ENCODE measurements around the gene SPOUT1. TPM values are rescaled to one million over a fixed set of nuclear protein-coding genes. Genes with fewer than 3 reads are reported as not detected.

The SPOUT1 gene
- total RNA-seq, 1 donor from 2014 or later: 34.6 TPM

- no peaks in the 10 kb centered on the region for H3K9me3 Mint-ChIP-seq
- H3K4me3 Mint-ChIP-seq: peak overlapping the region; percentile 73
- H3K27ac Mint-ChIP-seq: no peak overlapping the region
- TF ChIP-seq CTCF (IDR thresholded peaks at IDR 0.05; ENCODE audit: unreplicated experiment): no peak
- peaks cover 10% of the 10 kb centered on the region for H3K36me3 Mint-ChIP-seq
- DNase-seq (ENCODE audit: low spot score in 2 of 2, unreplicated experiment in 2 of 2): no peak
- H3K27me3 Mint-ChIP-seq (ENCODE audit: low read depth): no peaks in the 10 kb centered on the region
- H3K4me1 Mint-ChIP-seq: peaks cover 3% of the 10 kb centered on the region
Observed at GRCh38 chr9:128819716-128820664, 9.6 kb downstream of the SPOUT1 start.

- peaks cover 3% of the 10 kb centered on the region for H3K4me1 Mint-ChIP-seq
- DNase-seq (ENCODE audit: low spot score in 2 of 2, unreplicated experiment in 2 of 2): peak in 1 of 2 experiments; percentile 52
- H3K4me3 Mint-ChIP-seq: peak overlapping the region; percentile 73
- TF ChIP-seq CTCF (IDR thresholded peaks at IDR 0.05; ENCODE audit: unreplicated experiment): no peak
- H3K27me3 Mint-ChIP-seq (ENCODE audit: low read depth): no peaks in the 10 kb centered on the region
- peaks cover 10% of the 10 kb centered on the region for H3K36me3 Mint-ChIP-seq
- no peaks in the 10 kb centered on the region for H3K9me3 Mint-ChIP-seq
- no peak overlapping the region for H3K27ac Mint-ChIP-seq
Observed at GRCh38 chr9:128818839-128819715, 10.5 kb downstream of the SPOUT1 start.

- no peaks in the 10 kb centered on the region for H3K9me3 Mint-ChIP-seq
- peak; percentile 95 to 99 for DNase-seq (ENCODE audit: low spot score in 2 of 2, unreplicated experiment in 2 of 2)
- H3K4me1 Mint-ChIP-seq: peaks cover 3% of the 10 kb centered on the region
- no peaks in the 10 kb centered on the region for H3K27me3 Mint-ChIP-seq (ENCODE audit: low read depth)
- H3K4me3 Mint-ChIP-seq: peak within 1 kb of the TSS; percentile 73
- TF ChIP-seq CTCF (IDR thresholded peaks at IDR 0.05; ENCODE audit: unreplicated experiment): peak; percentile 95
- peaks cover 10% of the 10 kb centered on the region for H3K36me3 Mint-ChIP-seq
- peak within 1 kb of the TSS; percentile 81 for H3K27ac Mint-ChIP-seq
Observed at GRCh38 chr9:128818099-128818838, 11.3 kb downstream of the SPOUT1 start, which contains the start of gene ENDOG. ENDOG (plus strand) TSS chr9:128818500; CDS start chr9:128818685, 185 bp downstream.

GRCh38 chr9:128810873-128811272, 18.7 kb downstream of the SPOUT1 start:
- no peak for DNase-seq (ENCODE audit: low spot score in 2 of 2, unreplicated experiment in 2 of 2)
- Mint-ChIP-seq H3K27ac (peak overlapping the region; percentile 30), H3K27me3 (ENCODE audit: low read depth) (no peaks in the 10 kb centered on the region), H3K9me3 (no peaks in the 10 kb centered on the region), H3K36me3 (peaks cover 5% of the 10 kb centered on the region), H3K4me3 (no peak overlapping the region), H3K4me1 (peaks cover 4% of the 10 kb centered on the region)
- TF ChIP-seq CTCF (IDR thresholded peaks at IDR 0.05; ENCODE audit: unreplicated experiment): no peak

GRCh38 chr9:128809831-128810230, 19.8 kb downstream of the SPOUT1 start:
- Mint-ChIP-seq H3K9me3 (no peaks in the 10 kb centered on the region), H3K4me3 (no peak overlapping the region), H3K27ac (no peak overlapping the region), H3K4me1 (peaks cover 4% of the 10 kb centered on the region), H3K36me3 (peaks cover 7% of the 10 kb centered on the region), H3K27me3 (ENCODE audit: low read depth) (no peaks in the 10 kb centered on the region)
- no peak for TF ChIP-seq CTCF (IDR thresholded peaks at IDR 0.05; ENCODE audit: unreplicated experiment)
- no peak for DNase-seq (ENCODE audit: low spot score in 2 of 2, unreplicated experiment in 2 of 2)

All from mesothelial cell of epicardium (in vitro differentiated cells).